Brain pericyte (primary cell): ENCODE results near the gene BDKRB1.
"Not testable (repeated sequence)": the region's sequence is repeated elsewhere in the genome, so short reads cannot be mapped to it uniquely, and the experiment has no call there.

Experiments used
- DNase-seq: peaks from one replicate; pipeline ENCODE4 v3.0.0-alpha.2; 2012; ENCODE audit warnings: low read depth, low spot score

BDKRB1 gene

DNA sequence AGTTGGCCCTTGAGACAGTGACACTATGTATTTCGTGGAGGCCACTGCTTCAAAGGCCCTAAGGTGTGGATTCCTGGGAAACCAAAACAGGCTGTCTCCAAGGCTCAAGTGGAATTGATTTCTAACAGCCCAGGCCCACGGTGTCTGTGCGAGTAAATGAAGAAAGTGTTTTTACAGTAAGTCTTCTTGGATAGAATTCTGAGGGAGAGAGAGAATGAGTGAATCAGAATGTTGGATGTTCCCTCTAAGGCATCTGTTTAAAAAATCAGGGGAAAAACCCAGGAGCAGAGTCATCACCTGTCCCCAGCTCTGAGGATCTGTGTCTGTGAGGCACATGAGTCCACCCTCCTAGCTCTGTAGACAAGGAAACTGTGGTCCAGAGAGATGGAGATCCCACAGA lies 22.3 kb upstream of the BDKRB1 start:
- DNase-seq = no peak

DNA sequence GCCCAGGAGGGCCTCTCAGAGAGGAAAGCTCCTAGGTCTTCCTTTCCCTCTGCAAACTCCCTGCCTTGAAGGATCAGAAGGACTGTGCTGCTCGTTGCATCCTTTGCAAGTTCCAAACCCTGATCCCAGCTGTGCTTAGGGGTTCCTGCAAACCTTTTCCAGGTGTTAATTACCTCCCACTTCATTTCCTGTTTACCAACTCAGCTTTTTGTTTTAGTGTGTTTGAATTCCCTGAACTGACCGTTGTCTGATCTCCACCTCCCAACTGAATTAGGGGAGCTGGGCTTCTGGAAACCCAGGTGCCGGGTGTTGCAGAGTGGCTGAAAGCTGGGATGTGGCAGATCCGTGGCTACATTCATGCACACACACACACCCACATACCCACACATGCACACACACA lies 20.6 kb upstream of the BDKRB1 start:
- DNase-seq = no peak

DNA sequence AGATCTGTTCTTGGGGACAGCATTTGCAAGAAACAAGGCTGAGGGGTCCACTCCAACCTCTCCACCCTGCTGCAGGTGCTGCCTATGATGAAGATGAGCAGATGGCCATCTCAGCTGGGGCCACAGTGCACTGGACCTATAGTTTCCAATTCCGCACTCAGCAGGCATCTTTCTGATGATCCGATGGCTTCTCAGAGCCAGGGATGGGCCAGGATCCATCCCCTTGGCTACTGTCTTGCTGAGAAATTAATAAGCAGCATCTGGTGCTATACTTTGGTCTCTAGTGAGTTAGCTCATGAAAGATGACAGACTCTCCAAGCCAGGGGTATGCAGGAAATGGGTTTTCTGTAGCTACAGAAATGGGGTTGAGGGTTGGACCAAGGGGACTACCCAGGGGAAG lies 18.4 kb upstream of the BDKRB1 start:
- DNase-seq = no peak

GRCh38 chr14:96238676-96239265 lies 17.2 kb upstream of the BDKRB1 start:
- no peak for DNase-seq

GRCh38 chr14:96239711-96240141 lies 16.3 kb upstream of the BDKRB1 start:
- no peak for DNase-seq

DNA sequence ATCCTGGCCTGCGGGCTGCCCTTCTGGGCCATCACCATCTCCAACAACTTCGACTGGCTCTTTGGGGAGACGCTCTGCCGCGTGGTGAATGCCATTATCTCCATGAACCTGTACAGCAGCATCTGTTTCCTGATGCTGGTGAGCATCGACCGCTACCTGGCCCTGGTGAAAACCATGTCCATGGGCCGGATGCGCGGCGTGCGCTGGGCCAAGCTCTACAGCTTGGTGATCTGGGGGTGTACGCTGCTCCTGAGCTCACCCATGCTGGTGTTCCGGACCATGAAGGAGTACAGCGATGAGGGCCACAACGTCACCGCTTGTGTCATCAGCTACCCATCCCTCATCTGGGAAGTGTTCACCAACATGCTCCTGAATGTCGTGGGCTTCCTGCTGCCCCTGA lies 15.4 kb upstream of the BDKRB1 start:
- no peak for DNase-seq

- DNase-seq = no peak
Observed at GRCh38 chr14:96242126-96242525, 13.9 kb upstream of the BDKRB1 start.

DNA sequence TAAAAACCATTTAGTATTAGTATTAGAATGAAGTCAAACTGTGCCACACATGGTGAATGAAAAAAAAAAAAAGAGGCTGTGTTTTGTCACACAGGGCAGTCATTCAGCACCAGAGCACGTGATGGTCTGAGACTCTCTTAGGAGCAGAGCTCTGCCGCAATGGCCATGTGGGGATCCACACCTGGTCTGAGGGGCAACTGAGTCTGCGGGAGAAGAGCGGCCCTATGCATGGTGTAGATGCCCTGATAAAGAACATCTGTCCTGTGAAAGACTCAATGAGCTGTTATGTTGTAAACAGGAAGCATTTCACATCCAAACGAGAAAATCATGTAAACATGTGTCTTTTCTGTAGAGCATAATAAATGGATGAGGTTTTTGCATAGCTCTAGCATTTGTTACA lies 12.2 kb upstream of the BDKRB1 start:
- no peak for DNase-seq

- not testable (repeated sequence) for DNase-seq
Observed at GRCh38 chr14:96245074-96245473, 10.9 kb upstream of the BDKRB1 start.

DNA sequence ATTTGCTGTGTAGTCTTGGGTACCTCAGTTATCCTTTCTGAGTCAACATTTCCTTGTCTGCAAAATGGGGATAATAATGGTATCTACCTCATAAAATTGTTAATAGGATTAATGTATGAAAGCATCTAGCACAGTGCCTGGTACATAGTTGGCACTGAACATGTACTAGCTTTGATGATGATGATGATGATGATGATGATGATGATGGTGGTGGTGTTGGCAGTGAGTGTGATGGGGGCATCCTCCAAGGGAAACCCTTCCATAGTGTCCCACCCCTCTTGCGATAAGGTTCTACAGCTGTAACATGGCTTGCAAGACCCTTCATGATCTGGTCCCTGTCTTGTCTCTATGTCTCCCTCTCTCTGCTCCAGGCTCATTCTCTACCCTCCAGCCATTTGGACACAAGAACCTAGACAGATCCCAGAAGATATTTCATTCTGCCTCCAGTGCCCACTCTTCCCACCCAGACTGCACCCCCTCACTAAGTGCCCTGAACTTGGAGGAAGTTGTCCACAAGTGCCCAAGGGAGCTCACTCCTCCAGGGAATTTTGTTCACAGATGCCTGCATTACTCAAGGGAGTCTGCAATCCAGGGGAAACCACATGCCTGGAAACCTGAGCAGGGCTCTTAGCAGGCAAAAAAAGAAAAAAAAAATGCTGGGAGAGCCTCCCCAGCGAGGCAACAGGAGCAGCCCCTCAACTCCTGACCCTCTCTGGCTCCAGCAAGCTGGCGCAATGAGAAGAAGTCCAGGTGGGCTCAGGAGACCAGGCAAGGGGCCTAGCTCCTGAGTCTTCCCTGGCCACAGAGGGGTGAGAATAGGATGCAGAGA lies 10.1 kb upstream of the BDKRB1 start:
- no peak for DNase-seq

- DNase-seq = no peak
Observed at GRCh38 chr14:96246539-96246847, 9.5 kb upstream of the BDKRB1 start.

DNA sequence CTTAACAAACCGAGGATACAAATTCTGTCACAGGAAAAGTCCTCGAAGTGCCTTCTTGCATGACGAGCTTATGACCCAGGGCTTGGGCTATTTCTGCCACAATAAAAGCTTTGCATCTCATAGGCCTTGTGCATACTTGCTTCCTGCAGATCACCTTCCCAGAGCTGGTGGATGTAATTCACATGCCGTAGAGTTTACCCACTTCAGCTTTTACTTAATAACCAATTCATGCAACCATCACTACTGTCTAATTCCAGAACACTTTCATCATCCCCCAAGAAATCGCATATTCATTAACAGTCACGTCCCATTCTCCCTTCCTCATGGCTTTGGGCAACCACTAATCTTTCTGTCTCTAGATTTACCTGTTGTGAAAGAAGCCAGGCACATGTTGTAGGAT lies 9.0 kb upstream of the BDKRB1 start:
- no peak for DNase-seq

DNA sequence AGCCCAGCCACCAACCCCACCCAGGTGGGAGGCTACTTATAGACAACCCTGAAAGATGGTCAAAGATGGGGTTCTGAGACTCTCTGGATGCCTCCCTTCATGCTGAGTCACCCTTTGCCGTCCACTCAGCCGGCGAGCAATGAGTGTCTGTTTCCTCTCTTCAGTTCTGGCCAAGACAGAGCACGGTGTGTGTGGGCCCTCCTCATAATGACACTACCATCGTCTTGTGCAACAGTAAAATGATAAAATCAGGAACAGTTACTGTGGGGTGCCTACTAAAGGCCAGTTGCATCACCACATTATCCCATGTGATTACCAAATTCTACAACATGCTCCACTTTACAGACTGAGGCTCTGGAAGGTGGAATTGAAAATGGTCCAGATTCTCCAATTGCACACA lies 7.0 kb upstream of the BDKRB1 start:
- no peak for DNase-seq

- DNase-seq = no peak
Observed at GRCh38 chr14:96250485-96250884, 5.5 kb upstream of the BDKRB1 start.

DNA sequence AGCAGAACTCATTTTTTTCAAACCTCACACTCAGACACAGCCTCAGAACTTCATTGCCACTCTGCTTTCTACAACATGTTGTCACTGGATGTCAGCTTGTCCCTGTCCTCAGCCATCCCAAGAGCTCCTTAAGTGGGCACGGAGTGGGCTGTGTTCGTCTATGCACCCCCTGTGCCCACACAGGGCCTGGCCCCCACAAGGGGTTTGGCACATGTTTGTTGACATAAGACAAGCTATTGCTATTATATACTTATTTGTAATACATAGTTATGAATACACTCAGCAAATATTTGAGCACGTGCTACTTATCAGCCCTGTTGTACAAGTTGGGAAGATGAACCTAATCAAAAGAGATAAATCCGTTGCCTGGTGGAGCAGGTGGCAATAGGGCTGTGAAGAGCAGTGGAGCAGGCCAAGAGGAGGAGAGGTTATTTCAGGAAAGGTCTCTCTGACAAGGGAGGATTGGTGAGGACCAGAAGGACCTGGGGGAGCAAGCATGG lies 4.3 kb upstream of the BDKRB1 start:
- DNase-seq = no peak

DNA sequence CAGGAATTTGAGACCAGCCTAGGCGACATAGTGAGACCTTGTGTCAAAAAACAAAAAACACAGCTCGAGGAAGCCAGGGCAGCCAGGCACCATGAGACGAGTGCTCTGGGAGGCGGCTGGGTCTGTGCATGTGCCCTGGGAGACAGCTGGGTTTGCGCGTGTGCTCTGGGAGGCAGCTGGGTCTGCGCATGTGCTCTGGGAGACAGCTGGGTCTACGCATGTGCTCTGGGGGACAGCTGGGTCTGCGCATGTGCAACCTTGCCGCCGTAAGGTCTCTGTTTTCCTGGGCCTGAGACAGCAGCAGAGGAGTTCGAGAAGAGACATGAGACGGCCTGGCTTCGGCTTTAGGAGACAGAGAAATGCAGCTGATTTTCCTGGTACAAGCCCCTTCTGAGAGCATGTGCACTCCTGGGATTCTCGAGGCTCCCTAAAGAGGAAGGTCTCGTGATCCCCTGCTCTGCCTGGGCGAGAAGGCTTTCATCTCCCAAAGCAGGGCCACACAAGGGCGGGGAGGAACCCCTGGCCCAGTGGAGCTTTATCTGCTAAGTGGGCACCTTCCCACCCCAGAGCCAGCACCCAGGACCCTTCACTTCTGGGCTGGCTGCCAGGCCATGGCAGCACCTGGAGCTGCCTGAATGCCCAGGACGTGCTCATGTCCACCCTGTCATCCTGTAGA lies 3.5 kb upstream of the BDKRB1 start:
- DNase-seq = no peak

- DNase-seq = no peak
Observed at GRCh38 chr14:96252999-96253539, 2.9 kb upstream of the BDKRB1 start.

- no peak for DNase-seq
Observed at GRCh38 chr14:96254687-96255086, 1.3 kb upstream of the BDKRB1 start.

GRCh38 chr14:96256407-96256806 lies 397 bp downstream of the BDKRB1 start:
- no peak for DNase-seq

DNA sequence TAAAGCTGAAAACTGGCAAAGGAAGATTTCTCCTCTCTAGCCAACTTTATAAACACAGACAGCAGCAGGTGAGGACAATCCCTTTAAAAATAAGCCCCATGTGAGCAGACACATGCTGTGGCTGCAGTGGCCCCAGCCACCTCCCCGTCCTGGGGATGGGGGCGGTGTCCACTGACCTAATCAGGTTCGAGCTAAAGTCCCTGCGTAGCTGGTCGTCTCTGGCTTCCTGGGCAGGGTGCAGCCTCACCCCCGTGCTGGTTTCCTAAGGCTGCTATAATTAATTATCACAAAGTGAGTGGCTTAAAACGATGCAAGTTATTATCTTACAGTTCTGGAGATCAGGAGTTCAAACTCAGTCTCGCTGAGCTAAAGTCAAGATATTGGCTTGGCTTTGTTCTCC lies 1.0 kb downstream of the BDKRB1 start:
- no peak for DNase-seq

- no peak for DNase-seq
Observed at GRCh38 chr14:96257900-96258299, 1.9 kb downstream of the BDKRB1 start.

- DNase-seq = no peak
Observed at GRCh38 chr14:96260341-96260821, 4.4 kb downstream of the BDKRB1 start.
